Endothelial cell (in vitro differentiated cells): ENCODE data around the gene IL21R. TPM values are rescaled to one million over a fixed set of nuclear protein-coding genes. Genes with fewer than 3 reads are reported as not detected.

Experiments
- DNase-seq: peaks from one replicate; pipeline ENCODE4 v3.0.0; 2021; ENCODE audit warnings: low spot score
- H3K27ac Mint-ChIP-seq: one replicate; pipeline ENCODE4 v1.8.0; 2021; ENCODE audit warnings: mixed read lengths, inconsistent platforms; ENCODE audit not compliant: unreplicated experiment
- H3K27me3 Mint-ChIP-seq: one replicate; pipeline ENCODE4 v1.8.0; 2021; ENCODE audit warnings: mild to moderate bottlenecking, moderate library complexity, mixed read lengths, inconsistent platforms; ENCODE audit not compliant: unreplicated experiment
- H3K36me3 Mint-ChIP-seq: one replicate; pipeline ENCODE4 v1.8.0; 2021; ENCODE audit warnings: mild to moderate bottlenecking, low read depth, mixed read lengths, inconsistent platforms; ENCODE audit not compliant: unreplicated experiment
- H3K4me1 Mint-ChIP-seq: one replicate; pipeline ENCODE4 v1.8.0; 2021; ENCODE audit warnings: mild to moderate bottlenecking, mixed read lengths, inconsistent platforms; ENCODE audit not compliant: unreplicated experiment
- H3K4me3 Mint-ChIP-seq: one replicate; pipeline ENCODE4 v1.8.0; 2021; ENCODE audit warnings: mild to moderate bottlenecking, mixed read lengths, inconsistent platforms; ENCODE audit not compliant: unreplicated experiment
- H3K9me3 Mint-ChIP-seq: one replicate; pipeline ENCODE4 v1.8.0; 2021; ENCODE audit warnings: mixed read lengths, inconsistent platforms; ENCODE audit not compliant: unreplicated experiment
- CTCF ChIP-seq: fragments of 200-600 bp; sonication (generic); IDR thresholded peaks from one replicate; pipeline ENCODE4 v1.5.0; 2021; ENCODE audit warnings: antibody characterized with exemption; ENCODE audit not compliant: unreplicated experiment
- total RNA-seq: library from RNA; stranded (reverse); fragmentation: NEBNext Ultra II Directional; extraction: Animal tissue kit (Norgen Biotek cat#: 25700); gene quantifications from one replicate; pipeline ENCODE4 v1.2.1, GENCODE V29; 2021; ENCODE audit not compliant: unreplicated experiment

The IL21R gene
- total RNA-seq, 1 donor from 2014 or later, result not detected

GRCh38 chr16:27364493-27365141, 37.4 kb upstream of the IL21R start:
- H3K36me3 Mint-ChIP-seq, result peaks cover 17% of the 10 kb centered on the region
- H3K27me3 Mint-ChIP-seq, result peaks cover 13% of the 10 kb centered on the region
- no peaks in the 10 kb centered on the region for H3K4me1 Mint-ChIP-seq
- no peaks in the 10 kb centered on the region for H3K9me3 Mint-ChIP-seq
- DNase-seq, result no peak
- H3K27ac Mint-ChIP-seq, result no peak overlapping the region
- no peak for TF ChIP-seq CTCF
- no peak overlapping the region for H3K4me3 Mint-ChIP-seq

- H3K27ac Mint-ChIP-seq, result no peak overlapping the region
- no peaks in the 10 kb centered on the region for H3K9me3 Mint-ChIP-seq
- H3K4me1 Mint-ChIP-seq, result no peaks in the 10 kb centered on the region
- peaks cover 15% of the 10 kb centered on the region for H3K27me3 Mint-ChIP-seq
- no peak for DNase-seq
- H3K4me3 Mint-ChIP-seq, result no peak overlapping the region
- TF ChIP-seq CTCF, result no peak
- peaks cover 16% of the 10 kb centered on the region for H3K36me3 Mint-ChIP-seq
Measured at GRCh38 chr16:27365142-27366089, 36.6 kb upstream of the IL21R start.

- H3K4me1 Mint-ChIP-seq, result no peaks in the 10 kb centered on the region
Measured at GRCh38 chr16:27366687-27367460, 35.1 kb upstream of the IL21R start.

More at GRCh38 chr16:27366687-27367460, 35.1 kb upstream of the IL21R start:
- Mint-ChIP-seq H3K4me3 (no peak overlapping the region), H3K9me3 (no peaks in the 10 kb centered on the region), H3K36me3 (peaks cover 13% of the 10 kb centered on the region), H3K27me3 (peaks cover 13% of the 10 kb centered on the region), H3K27ac (peak overlapping the region; percentile 68)
- no peak for DNase-seq
- no peak for TF ChIP-seq CTCF
